Activated naive CD4-positive, alpha-beta T cell treated with anti-CD3 and anti-CD28 coated beads, Interleukin-2, amount 50 U/mL, for 16 hours (primary cell): ENCODE data around the gene ULK1.
"Not testable (repeated sequence)": the region's sequence is repeated elsewhere in the genome, so short reads cannot be mapped to it uniquely, and the experiment has no call there.

Experiments used
- DNase-seq: peaks from one replicate; pipeline ENCODE4 v3.0.0-alpha.2; 2020

The ULK1 gene

DNA sequence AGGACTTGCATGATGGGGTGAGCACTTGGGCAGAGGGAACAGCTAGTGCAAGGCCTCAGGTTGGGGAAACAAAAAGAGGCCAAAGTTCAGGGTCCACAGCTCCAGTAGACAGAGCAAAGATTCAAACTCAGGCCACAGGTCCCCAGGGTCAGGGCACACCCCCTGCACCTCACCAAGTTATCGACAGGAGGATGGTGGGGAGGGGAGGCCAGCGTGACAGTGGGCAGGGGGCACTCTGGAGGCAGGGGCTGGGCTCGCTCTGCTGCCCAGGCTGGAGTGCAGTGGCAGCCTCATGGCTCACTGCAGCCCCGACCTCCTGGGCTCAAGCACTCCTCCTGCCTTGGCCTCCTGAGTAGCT lies 32.4 kb upstream of the ULK1 start:
- no peak for DNase-seq

DNA sequence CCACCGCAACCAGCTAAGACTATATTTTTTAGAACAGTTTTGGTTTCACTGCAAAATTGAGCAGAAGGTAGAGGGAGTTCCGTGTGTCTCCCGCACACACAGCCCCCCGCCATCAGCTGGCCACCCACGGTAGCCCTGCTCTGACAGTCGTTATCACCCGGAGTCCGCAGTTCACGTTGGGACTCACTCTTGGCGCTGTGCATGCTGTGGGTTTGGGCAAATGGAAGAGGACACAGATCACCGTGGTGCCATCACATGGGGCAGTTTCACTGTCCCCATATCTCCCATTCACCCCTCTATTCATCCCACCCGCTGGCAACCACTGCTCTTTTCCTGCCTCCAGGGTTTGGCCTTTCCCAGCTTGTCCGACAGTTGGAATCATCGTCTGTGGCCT lies 31.8 kb upstream of the ULK1 start:
- no peak for DNase-seq

- no peak for DNase-seq
Measured at GRCh38 chr12:131862994-131863710, 31.3 kb upstream of the ULK1 start.

- DNase-seq: no peak
Measured at GRCh38 chr12:131863711-131864396, 30.6 kb upstream of the ULK1 start.

- DNase-seq: no peak
Measured at GRCh38 chr12:131864469-131864868, 30.0 kb upstream of the ULK1 start.

DNA sequence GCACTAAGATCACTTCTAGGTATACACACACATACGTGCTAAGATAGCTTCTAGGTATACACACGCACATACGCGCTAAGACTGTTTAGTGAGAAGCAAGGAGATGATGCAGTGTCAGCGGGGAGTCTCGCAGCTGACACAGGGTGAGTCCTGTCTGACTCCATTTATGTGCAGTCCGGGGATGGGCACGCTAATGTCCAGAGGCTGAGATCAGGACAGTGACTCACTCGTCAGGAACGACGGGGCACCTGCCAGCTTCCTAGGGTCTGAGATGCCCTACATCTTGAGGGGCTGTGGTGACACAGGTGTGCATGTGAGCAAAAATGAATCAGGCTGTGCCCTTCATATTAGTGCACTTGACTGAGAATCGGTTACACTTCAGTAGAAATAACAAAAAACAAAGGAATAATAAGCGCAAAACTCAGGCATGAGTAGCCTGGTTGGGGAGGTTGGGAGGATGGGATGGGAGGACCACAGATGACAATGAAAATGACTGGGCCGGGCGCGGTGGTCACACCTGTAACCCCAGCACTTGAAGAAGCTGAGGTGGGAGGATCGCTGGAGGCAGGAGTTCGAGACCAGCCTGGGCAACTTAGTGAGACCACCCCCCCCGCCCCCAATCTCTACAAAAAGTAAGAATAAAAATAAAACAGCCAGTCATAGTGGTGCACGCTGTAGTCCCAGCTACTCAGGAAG lies 29.1 kb upstream of the ULK1 start:
- DNase-seq: no peak

GRCh38 chr12:131867471-131867870 lies 27.0 kb upstream of the ULK1 start:
- no peak for DNase-seq

DNA sequence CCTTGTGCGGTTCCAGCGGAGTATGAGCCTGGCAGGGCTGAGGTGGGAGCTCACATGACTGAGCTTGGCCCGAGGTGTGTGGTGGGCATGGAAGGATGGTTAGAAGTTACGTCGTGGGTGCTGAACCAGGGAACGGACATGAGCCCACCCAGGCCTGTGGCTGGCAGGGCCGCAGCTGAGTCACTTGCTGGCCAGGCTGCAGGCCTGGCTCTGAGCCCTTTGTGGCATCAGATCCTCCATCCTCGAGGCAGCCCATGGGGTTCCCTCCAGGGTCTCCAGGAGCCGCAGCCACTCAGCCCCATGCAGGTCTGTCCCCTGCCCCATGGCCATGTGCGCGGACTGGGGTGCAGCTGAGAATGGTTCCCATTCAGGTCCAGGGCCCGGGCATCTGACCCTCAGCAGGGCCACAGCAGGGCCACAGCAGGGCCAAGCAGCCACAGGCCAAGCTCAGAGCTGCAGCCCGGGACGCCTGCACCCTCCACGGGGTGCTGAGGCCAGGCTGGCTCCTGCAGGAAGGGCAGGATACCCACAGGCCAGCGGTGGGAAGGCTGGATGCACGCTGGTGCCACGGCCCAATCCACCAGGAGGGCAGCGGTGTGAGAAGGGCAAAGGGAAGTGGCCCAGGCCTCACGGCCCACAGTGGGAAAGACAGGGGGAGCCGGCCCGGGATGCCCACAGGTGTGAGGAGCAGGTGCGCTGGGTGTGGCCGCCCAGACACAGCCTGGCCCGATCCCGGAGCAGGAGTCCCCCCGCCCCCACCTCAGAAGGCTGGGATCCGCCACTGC lies 26.3 kb upstream of the ULK1 start:
- DNase-seq: no peak

- no peak for DNase-seq
Measured at GRCh38 chr12:131869871-131870418, 24.5 kb upstream of the ULK1 start.

GRCh38 chr12:131871677-131872076 lies 22.7 kb upstream of the ULK1 start:
- DNase-seq: no peak

DNA sequence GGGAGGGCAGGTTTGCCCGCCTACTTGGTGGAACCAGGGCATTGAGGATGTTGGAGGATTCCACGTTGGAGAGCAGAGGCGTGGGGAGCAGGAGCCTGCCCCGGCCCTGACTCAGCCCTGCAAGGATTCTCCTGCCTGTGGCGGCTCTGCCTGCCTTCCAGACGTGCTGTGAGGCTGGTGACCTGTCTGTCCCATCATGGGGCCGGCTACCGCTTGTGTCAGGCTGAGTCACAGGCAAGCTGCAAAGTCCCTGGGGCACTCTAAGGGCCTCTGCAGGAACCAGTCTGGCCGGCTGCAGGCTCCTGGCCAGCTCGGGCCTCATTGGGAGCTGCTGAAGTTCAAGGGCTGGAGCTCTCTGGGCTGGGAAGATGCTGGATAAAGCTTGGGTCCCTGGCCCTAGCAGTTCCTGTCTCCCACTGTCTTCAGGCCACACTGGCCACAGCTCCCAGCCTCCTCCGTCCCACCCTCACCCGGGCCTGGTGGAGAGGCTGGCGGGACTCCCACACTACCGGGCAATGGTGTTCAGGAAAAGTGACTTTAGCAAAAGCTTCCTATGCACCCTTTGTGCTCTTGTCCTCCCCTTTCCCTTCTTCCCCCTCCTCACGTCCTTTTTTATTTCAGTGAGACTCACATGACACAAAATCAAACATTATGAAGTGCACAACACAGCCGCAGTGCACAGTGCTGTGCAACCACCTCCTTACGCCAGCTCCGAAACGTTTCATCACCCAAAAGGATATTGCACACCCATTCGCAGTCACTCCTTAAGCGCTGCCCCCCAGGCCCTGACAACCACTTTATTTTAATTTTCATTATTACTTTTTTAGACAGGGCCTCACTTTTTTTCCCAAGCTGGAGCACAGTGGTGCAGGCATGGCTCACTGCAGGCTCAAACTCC lies 22.0 kb upstream of the ULK1 start:
- no peak for DNase-seq

DNA sequence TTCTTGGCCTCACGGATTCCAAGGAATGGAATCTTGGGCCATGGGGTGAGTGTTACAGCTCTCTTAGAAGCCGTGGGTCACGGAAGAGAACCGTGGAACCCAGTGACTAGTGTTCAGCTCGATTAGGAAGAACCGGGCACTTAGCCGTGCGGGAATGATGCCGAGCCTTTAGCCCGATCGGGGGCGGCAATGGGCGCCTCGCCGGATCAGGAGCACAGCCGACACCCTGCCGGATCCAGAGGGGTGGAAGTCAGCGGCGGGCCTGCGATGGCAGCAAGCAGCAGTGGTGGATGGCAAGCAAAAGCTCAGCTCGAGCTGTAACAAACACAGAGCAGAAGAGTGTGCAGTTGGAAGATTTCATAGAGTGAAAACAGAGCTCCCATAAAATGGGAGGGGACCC lies 21.1 kb upstream of the ULK1 start:
- DNase-seq: no peak

- not testable (repeated sequence) for DNase-seq
Measured at GRCh38 chr12:131874972-131875371, 19.4 kb upstream of the ULK1 start.

DNA sequence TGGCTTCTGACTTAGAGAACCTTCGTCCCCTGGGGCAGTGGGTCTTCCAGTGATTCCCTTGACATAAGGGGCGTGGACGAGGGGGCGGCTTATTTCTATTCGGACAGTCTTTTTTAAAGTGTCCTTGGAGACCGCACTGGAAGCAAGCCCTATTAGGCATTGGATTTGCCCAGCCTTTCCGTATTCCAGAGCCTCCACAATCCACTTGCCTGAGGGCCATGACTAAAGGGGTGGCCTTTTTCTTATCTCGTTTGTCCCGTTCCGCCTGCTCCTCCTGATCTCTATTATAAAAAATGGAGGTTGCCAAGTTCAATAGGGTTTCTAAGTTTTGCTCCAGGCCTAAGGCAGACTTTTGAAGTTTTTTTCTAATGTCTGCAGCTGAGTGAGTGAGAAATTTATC lies 17.2 kb upstream of the ULK1 start:
- DNase-seq: not testable (repeated sequence)

GRCh38 chr12:131878436-131878835 lies 16.0 kb upstream of the ULK1 start:
- not testable (repeated sequence) for DNase-seq

DNA sequence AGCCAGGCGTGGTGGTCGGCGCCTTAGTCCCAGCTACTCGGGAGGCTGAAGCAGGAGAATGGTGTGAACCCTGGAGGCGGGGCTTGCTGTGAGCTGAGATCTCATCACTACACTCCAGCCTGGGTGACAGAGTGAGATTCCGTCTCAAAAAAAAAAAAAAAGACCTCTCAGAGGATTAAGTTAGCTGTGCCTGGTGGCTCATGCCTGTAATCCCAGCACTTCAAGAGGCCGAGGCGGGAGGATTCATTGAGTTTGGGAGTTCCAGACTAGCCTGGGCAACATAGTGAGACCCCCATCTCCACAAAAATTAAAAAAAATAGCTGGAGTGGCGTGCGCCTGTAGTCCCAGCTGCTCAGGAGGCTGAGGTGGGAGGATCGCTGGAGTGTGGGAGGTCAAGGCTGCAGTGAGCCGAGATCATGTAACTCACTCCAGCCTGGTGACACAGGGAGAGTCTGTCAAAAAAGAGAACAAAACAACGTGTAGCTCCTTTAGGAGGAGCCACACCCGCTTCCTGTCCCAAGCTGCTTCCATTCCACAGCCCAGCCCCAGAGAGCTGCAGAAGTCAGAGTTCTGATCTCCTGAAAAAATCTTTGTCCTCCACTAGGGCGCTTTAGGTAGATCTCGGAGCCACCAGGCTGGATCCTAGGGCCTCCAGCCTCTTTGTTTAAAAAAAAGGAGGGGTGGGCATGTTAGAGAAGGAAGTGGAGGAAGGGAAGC lies 11.5 kb upstream of the ULK1 start:
- no peak for DNase-seq

DNA sequence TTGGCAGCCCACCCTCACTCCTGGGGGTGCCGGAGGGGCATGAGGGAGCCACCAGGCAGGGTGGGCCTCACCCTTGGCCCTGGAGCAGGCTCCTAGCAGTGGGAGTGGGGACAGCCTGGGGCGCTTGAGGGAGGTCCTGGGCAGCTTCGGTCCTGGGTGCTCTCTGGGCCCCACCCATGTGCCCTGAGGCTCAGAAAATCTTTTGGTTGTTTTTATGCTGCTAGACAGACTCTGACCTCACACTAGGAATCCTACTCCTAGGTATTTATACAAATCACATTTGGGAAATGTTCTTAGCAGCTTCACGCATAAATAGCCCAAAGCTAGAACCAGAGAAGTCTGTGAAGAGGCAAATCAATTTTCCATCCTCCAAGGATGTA lies 10.9 kb upstream of the ULK1 start:
- DNase-seq: no peak

DNA sequence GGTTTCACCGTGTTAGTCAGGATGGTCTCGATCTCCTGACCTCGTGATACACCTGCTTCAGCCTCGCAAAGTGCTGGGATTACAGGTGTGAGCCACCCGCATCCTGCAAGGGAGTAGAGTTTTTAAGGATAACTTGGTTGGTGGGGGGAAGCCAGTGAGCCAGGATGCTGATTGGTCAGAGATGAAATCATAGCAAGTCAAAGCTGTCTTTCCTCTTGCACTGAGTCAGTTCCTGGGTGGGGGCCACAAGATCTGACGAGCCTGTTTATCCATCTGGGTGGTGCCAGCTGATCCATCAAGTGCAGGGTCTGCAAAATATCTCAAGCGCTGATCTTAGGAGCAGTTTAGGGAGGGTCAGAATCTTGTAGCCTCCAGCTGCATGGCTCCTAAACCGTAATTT lies 9.3 kb upstream of the ULK1 start:
- DNase-seq: not testable (repeated sequence)

GRCh38 chr12:131885543-131886057 lies 8.8 kb upstream of the ULK1 start:
- DNase-seq: no peak

DNA sequence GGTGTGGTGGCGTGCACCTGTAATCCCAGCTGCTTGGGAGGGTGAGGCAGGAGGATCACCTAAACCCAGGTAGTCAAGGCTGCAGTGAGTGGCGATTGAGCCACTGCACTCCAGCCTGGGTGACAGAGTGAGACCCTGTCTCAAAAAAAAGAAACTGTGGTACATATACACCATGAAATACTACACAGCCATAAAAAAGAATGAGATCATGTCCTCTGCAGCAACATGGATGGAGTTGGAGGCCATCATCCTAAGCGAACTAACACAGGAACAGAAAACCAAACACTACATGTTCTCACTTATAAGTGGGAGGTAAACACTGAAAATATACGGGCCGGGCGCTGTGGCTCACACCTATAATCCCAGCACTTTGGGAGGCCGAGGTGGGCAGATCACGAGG lies 2.7 kb upstream of the ULK1 start:
- DNase-seq: not testable (repeated sequence)
